ENCODE measurements around the gene ATP6V0A1.
A peak's percentile ranks its signal among the peaks of the same experiment; 100 is the strongest.
"Not testable (repeated sequence)": the region's sequence is repeated elsewhere in the genome, so short reads cannot be mapped to it uniquely, and the experiment has no call there.

Gene ATP6V0A1

GRCh38 chr17:42547001-42547461, 88.4 kb downstream of the ATP6V0A1 start:
- Histone ChIP-seq H3K27ac (no peak overlapping the region), H3K4me3 (no peak overlapping the region)
- DNase-seq (ENCODE audit: low spot score) = no peak
- TF ChIP-seq CTCF (IDR thresholded peaks at IDR 0.05) = no peak

- no peak for DNase-seq (ENCODE audit: low spot score)
- Histone ChIP-seq H3K4me3 (no peak overlapping the region), H3K27ac (no peak overlapping the region)
- TF ChIP-seq CTCF (IDR thresholded peaks at IDR 0.05) = no peak
Measured at GRCh38 chr17:42547698-42548069, 89.0 kb downstream of the ATP6V0A1 start.

DNA sequence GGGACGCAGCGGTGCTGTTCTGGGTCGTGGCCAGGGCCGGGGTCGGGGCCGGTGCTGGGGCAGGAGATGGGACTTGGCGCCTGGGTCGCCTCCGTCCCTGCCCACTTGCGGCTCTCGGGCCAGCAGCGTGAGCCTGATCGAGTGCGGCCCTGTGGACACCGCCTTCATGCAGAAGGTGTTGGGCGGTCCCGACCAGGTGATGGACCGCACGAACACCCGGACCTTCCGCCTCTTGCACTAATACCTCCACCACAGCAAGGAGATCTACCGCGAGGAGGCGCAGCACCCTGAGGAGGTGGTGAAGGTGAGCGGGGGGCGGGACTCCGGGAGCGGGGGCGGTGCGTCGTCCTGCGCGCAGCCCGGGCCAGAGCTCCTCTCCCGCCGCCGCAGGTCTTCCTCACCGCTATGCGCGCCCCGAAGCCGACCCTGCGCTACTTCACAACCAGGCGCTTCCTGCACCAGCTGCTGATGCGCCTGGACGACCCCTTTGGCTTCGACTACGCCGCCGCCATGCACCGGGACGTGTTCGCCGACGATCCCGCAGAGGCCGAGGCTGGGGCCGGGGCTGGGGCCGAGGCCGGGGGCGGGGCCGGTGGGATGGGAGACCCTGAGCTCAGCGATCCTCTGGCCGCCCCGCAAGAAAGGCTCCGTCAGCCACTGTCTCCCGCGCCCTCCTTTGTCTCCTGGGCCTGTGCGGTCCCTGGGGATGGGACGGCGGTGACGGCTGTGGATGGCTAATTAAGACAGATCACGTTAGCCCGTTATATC, 89.6 kb downstream of the ATP6V0A1 start:
- no peak for TF ChIP-seq CTCF (IDR thresholded peaks at IDR 0.05)
- Histone ChIP-seq H3K4me3 (peak overlapping the region; percentile 28), H3K27ac (no peak overlapping the region)
- DNase-seq (ENCODE audit: low spot score) = no peak

DNA sequence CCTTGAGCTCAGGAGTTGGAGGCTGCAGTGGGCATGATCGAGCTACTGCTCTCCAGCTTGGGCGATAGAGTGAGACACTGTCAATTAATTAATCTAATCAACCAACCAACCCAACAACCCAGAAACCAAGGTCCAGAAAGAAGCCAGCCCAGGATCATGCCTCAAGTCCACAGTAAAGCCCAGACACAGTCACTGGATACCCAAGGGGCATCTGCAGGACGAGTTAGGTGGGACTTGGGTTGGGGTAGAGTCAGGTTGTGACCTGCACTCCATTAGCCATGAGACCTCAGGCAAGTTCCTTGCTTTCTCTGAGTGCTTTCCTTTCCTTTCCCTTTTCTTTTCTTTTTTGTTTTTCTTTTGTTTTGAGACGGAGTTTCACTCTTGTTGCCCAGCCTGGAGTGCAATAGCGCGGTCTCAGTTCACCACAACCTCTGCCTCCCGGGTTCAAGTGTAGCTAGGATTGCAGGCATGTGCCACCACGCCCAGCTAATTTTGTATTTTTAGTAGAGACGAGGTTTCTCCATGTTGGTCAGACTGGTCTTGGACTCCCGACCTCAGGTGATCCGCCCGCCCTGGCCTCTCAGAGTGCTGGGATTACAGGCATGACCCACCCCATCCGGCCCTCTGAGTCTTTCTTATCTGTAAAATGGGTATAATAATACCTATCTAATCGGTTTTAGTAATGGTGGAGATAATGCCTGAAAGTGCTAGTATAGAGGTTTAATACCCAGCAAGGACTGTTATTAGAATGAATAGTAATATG, 90.5 kb downstream of the ATP6V0A1 start:
- no peak overlapping the region for H3K4me3 ChIP-seq
- no peak for TF ChIP-seq CTCF (IDR thresholded peaks at IDR 0.05)
- H3K27ac ChIP-seq = no peak overlapping the region
- no peak for DNase-seq (ENCODE audit: low spot score)

- H3K27ac ChIP-seq = peak within 1 kb of the TSS; percentile 84 to 92
- H3K4me3 ChIP-seq = peak within 1 kb of the TSS; percentile 99
- not testable (repeated sequence) for DNase-seq (ENCODE audit: low spot score)
Measured at GRCh38 chr17:42552736-42553135, 94.1 kb downstream of the ATP6V0A1 start, which contains the start of gene HSD17B1. TSS of gene HSD17B1 (plus strand) at chr17:42552923. CDS start at chr17:42552934, 11 bp downstream.

DNA sequence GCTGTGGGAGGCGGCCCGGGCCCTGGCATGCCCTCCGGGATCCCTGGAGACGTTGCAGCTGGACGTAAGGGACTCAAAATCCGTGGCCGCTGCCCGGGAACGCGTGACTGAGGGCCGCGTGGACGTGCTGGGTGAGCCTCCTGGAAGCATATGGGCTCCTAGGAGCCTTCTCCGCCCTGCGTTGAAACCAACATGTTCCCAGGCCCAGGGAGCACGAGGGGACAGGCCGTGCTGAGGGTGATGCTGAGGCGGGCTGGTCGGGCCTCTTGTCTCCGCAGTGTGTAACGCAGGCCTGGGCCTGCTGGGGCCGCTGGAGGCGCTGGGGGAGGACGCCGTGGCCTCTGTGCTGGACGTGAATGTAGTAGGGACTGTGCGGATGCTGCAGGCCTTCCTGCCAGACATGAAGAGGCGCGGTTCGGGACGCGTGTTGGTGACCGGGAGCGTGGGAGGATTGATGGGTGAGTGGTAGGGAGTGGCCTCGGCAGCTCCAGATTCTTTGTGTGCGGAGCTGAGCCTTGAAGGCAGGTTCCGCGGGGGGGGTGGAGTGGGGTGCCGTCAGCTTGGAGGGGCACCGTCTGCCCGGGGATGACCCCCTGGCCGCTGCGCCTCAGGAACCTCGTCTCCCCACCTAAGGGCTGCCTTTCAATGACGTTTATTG, 94.6 kb downstream of the ATP6V0A1 start:
- TF ChIP-seq CTCF (IDR thresholded peaks at IDR 0.05) = no peak
- H3K4me3 ChIP-seq = peak overlapping the region; percentile 99
- H3K27ac ChIP-seq = peak overlapping the region; percentile 84 to 92
- no peak for DNase-seq (ENCODE audit: low spot score)

DNA sequence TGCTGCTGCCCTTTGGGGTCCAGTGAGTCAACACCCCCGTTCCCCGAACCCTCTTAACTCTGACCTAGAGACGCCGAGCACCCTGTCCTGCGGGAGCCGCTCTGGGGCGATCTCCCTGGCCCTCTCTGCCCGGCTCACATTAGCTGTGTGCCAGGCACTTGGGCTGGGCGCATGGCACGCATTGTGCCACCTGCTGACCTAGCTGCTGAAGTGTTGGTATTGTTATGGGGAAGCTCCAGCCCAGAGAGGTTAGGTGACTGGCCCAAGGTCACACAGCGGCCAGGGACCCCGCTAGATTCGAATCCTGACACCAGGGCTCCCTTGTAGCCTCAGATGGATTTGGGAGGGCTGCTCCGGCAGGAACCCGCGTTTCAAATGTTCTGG, 95.2 kb downstream of the ATP6V0A1 start:
- DNase-seq (ENCODE audit: low spot score) = no peak
- H3K27ac ChIP-seq = peak overlapping the region; percentile 84 to 92
- TF ChIP-seq CTCF (IDR thresholded peaks at IDR 0.05) = no peak
- H3K4me3 ChIP-seq = peak overlapping the region; percentile 99
